A673 (cell line): ENCODE data around the gene EXOC6.

Experiments
- CTCF ChIP-seq: fragments of 300-800, 200-600 bp; sonication (generic); conservative IDR thresholded peaks from 2 replicates; pipeline ENCODE4 v1.5.1; 2017; ENCODE audit warnings: low read depth, mild to moderate bottlenecking, antibody characterized with exemption, low read length, moderate library complexity, mixed read lengths
- EZH2 ChIP-seq: fragments of 200-600 bp; sonication (generic); IDR thresholded peaks from 2 replicates; pipeline ENCODE4 v1.6.1; 2017; ENCODE audit warnings: borderline replicate concordance, low read depth, mild to moderate bottlenecking, mixed read lengths, antibody characterized with exemption, low read length; ENCODE audit not compliant: poor library complexity, severe bottlenecking

- TF ChIP-seq EZH2 (no peak), CTCF (no peak)
Measured at GRCh38 chr10:93069245-93069561, 220.9 kb downstream of the EXOC6 start.
